ENCODE measurements around the gene ROBO1. TPM values are rescaled to one million over a fixed set of nuclear protein-coding genes. Genes with fewer than 3 reads are reported as not detected.

ROBO1 gene
- total RNA-seq, 1 donor from 2014 or later: 13.4 TPM

DNA sequence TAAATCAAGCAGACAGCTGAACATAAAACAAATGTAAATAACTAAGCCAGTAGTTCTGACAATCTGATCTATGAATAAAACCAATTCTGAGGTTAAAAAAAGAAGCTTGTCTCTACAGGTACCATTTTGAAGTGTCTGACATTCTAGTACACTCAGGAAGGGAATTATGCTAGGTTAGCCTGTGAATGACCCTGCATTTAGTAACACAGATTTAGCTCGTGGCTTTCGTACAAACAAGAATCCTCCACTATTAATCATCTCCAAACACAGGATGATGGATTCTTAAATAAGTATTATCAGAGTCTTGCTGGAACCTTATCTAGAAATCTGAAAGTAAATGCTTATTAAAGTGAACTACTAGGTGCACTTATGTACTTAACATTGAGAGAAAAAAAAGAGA lies 1120.1 kb downstream of the ROBO1 start:
- intact Hi-C loops (cut with DNase I): loop anchor here (10.0 kb wide), 1 partner anchor 1393 kb away; no protein-coding TSS in a partner anchor
- H3K4me1 ChIP-seq: peaks cover 0 to 5% of the 10 kb centered on the region in 2 donors
- no peaks in the 10 kb centered on the region for H3K27me3 ChIP-seq
- no peak overlapping the region for H3K4me3 ChIP-seq
- H3K27ac ChIP-seq: no peak overlapping the region
- no peaks in the 10 kb centered on the region for H3K9me3 ChIP-seq
- TF ChIP-seq, protein P1, sequence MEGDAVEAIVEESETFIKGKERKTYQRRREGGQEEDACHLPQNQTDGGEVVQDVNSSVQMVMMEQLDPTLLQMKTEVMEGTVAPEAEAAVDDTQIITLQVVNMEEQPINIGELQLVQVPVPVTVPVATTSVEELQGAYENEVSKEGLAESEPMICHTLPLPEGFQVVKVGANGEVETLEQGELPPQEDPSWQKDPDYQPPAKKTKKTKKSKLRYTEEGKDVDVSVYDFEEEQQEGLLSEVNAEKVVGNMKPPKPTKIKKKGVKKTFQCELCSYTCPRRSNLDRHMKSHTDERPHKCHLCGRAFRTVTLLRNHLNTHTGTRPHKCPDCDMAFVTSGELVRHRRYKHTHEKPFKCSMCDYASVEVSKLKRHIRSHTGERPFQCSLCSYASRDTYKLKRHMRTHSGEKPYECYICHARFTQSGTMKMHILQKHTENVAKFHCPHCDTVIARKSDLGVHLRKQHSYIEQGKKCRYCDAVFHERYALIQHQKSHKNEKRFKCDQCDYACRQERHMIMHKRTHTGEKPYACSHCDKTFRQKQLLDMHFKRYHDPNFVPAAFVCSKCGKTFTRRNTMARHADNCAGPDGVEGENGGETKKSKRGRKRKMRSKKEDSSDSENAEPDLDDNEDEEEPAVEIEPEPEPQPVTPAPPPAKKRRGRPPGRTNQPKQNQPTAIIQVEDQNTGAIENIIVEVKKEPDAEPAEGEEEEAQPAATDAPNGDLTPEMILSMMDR (IDR thresholded peaks at IDR 0.05): no peak
- H3K36me3 ChIP-seq: no peaks in the 10 kb centered on the region
- no peak for DNase-seq (ENCODE audit: low spot score in 2 of 2)

DNA sequence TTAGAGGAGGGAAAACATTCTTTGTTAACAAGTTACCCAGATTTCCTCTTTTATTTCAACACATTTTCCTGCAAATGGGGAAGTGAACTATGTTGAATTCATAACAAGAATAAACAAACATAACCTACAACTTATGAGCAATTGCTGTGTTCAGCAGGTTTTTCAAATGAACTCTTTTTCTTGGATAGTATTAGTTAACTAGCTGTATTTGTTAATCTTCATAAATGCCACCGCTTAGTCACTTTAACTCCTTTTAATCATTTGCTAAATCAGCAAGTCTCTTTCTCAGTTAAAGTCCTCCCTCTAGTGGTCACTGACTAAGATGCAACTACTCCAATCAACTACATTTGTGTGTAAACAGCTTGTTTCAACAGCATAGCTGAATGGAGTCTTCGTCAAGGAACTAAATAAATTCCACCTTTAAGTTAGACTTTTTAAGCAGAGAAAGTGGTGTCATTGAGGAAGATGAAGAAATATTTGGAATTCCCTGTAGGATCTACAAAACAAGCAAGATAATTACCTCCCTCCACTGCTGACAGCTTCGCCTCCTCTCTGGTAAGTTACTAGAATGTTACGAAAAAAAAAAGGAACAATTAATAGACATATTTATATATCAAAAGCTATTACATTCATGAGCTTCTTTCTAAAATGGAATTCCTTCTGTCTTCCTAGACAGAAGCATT lies 1122.0 kb downstream of the ROBO1 start:
- intact Hi-C loops (cut with DNase I): loop anchor here (2.0 to 10.0 kb wide), 2 partner anchors 1391 to 1607 kb away; no protein-coding TSS in a partner anchor
- peaks cover 0 to 5% of the 10 kb centered on the region in 2 donors for H3K4me1 ChIP-seq
- H3K36me3 ChIP-seq: no peaks in the 10 kb centered on the region
- H3K27ac ChIP-seq: no peak overlapping the region
- TF ChIP-seq, protein P1 (IDR thresholded peaks at IDR 0.05): peak; percentile 47 to 81 (median 71)
- no peak overlapping the region for H3K4me3 ChIP-seq
- H3K9me3 ChIP-seq: no peaks in the 10 kb centered on the region
- no peak for DNase-seq (ENCODE audit: low spot score in 2 of 2)
- no peaks in the 10 kb centered on the region for H3K27me3 ChIP-seq

- TF ChIP-seq, protein P1 (IDR thresholded peaks at IDR 0.05): no peak
- DNase-seq (ENCODE audit: low spot score in 2 of 2): no peak
- intact Hi-C loops (cut with DNase I): loop anchor here (2.0 to 10.0 kb wide), 2 partner anchors 1390 to 1606 kb away; no protein-coding TSS in a partner anchor
- Histone ChIP-seq H3K27ac (no peak overlapping the region), H3K27me3 (no peaks in the 10 kb centered on the region), H3K4me3 (no peak overlapping the region), H3K9me3 (no peaks in the 10 kb centered on the region), H3K36me3 (no peaks in the 10 kb centered on the region), H3K4me1 (peaks cover 0 to 5% of the 10 kb centered on the region in 2 donors)
Measured at GRCh38 chr3:78644847-78645246, 1123.0 kb downstream of the ROBO1 start.

DNA sequence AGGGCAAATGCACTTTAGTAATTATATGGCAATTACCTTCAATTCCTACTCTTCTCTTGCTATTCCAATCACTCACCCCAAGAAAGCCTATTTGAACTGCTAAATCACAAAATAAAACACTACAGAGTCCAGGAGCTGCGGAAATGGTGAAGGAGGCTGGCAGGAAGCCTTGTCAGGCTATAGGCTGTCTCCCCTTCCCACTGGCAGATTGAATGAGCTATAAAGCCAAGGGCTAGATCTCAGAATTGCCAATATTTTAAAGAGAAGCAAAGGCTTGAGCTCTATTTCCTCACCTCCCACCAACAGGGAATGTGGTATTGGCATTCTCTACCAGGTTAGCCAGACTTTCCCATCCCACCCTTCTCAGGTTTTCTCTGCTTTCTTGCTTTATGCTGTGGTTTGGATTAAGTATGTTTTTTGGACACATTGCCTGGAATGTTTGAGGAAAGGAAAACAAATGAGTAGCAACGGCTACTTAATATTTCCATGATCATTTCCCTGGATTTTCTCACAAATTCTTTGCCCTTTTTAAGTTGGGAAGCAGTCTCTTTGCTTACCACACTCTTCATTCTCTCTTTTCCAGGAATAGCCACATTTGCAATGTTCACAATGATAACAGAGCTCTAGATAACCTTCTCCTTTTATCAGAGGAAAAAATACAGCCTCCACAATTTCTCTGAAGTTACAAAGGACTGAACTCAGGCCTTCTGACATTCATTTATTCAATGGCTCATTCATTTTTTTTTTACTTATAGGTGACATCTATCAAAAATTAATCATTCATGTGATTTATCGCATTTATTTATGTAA lies 1125.4 kb downstream of the ROBO1 start:
- no peaks in the 10 kb centered on the region for H3K27me3 ChIP-seq
- no peak overlapping the region for H3K4me3 ChIP-seq
- no peak overlapping the region for H3K27ac ChIP-seq
- TF ChIP-seq, protein P1 (IDR thresholded peaks at IDR 0.05): no peak
- no peaks in the 10 kb centered on the region for H3K9me3 ChIP-seq
- peaks cover 0 to 5% of the 10 kb centered on the region in 2 donors for H3K4me1 ChIP-seq
- intact Hi-C loops (cut with DNase I): loop anchor here (10.0 kb wide), 1 partner anchor 1388 kb away; no protein-coding TSS in a partner anchor
- no peak for DNase-seq (ENCODE audit: low spot score in 2 of 2)
- peaks cover 0 to 10% of the 10 kb centered on the region in 2 donors for H3K36me3 ChIP-seq

- H3K36me3 ChIP-seq: peaks cover 0 to 10% of the 10 kb centered on the region in 2 donors
- no peak for DNase-seq (ENCODE audit: low spot score in 2 of 2)
- intact Hi-C loops (cut with DNase I): loop anchor here (10.0 kb wide), 1 partner anchor 1387 kb away; no protein-coding TSS in a partner anchor
- no peak overlapping the region for H3K4me3 ChIP-seq
- H3K9me3 ChIP-seq: no peaks in the 10 kb centered on the region
- H3K27me3 ChIP-seq: no peaks in the 10 kb centered on the region
- no peak overlapping the region for H3K27ac ChIP-seq
- H3K4me1 ChIP-seq: peaks cover 0 to 5% of the 10 kb centered on the region in 2 donors
- TF ChIP-seq, protein P1 (IDR thresholded peaks at IDR 0.05): no peak
Measured at GRCh38 chr3:78641703-78642102, 1126.1 kb downstream of the ROBO1 start.

Data from ascending aorta (tissue), 2 donors.